A172 (cell line): Measurements from ENCODE around the gene OTOGL. TPM values are rescaled to one million over a fixed set of nuclear protein-coding genes. Genes with fewer than 3 reads are reported as not detected.
"Not testable (repeated sequence)": the region's sequence is repeated elsewhere in the genome, so short reads cannot be mapped to it uniquely, and the experiment has no call there.

Experiments used
- DNase-seq: peaks from one replicate; pipeline ENCODE4 v3.0.0-alpha.2; 2015; ENCODE audit warnings: low spot score
- total RNA-seq: library from RNA; depleted of rRNA; stranded (reverse); fragments of >200 nt; shearing (Covaris generic); gene quantifications from 2 replicates; pipeline ENCODE4 v1.2.3, GENCODE V29; 2014

The OTOGL gene
- total RNA-seq, 1 experiment from 2014 or later: 0.67 TPM

GRCh38 chr12:80226576-80226975 is 127.2 kb downstream of the OTOGL start:
- peak; percentile 71 for DNase-seq

- not testable (repeated sequence) for DNase-seq
Measured at GRCh38 chr12:80227904-80228303, 128.6 kb downstream of the OTOGL start.

- peak; percentile 21 for DNase-seq
Measured at GRCh38 chr12:80230068-80230467, 130.7 kb downstream of the OTOGL start.

- no peak for DNase-seq
Measured at GRCh38 chr12:80232837-80233236, 133.5 kb downstream of the OTOGL start.

- DNase-seq: no peak
Measured at GRCh38 chr12:80233926-80234325, 134.6 kb downstream of the OTOGL start.

GRCh38 chr12:80234667-80235066 is 135.3 kb downstream of the OTOGL start:
- no peak for DNase-seq

- DNase-seq: no peak
Measured at GRCh38 chr12:80235944-80236343, 136.6 kb downstream of the OTOGL start.

GRCh38 chr12:80239867-80240266 is 140.5 kb downstream of the OTOGL start:
- DNase-seq: no peak

GRCh38 chr12:80241576-80242273 is 142.4 kb downstream of the OTOGL start:
- peak; percentile 27 for DNase-seq

GRCh38 chr12:80242321-80242720 is 143.0 kb downstream of the OTOGL start:
- peak; percentile 2 for DNase-seq

GRCh38 chr12:80249581-80249980 is 150.2 kb downstream of the OTOGL start:
- DNase-seq: not testable (repeated sequence)

GRCh38 chr12:80257920-80258319 is 158.6 kb downstream of the OTOGL start:
- DNase-seq: no peak

GRCh38 chr12:80260269-80260668 is 160.9 kb downstream of the OTOGL start:
- DNase-seq: no peak

GRCh38 chr12:80261403-80261802 is 162.1 kb downstream of the OTOGL start:
- DNase-seq: no peak

GRCh38 chr12:80262346-80262745 is 163.0 kb downstream of the OTOGL start:
- DNase-seq: no peak

- no peak for DNase-seq
Measured at GRCh38 chr12:80262771-80263170, 163.4 kb downstream of the OTOGL start.

GRCh38 chr12:80264386-80264785 is 165.0 kb downstream of the OTOGL start:
- DNase-seq: no peak

- no peak for DNase-seq
Measured at GRCh38 chr12:80264891-80265290, 165.6 kb downstream of the OTOGL start.

- DNase-seq: peak; percentile 69
Measured at GRCh38 chr12:80268924-80269749, 169.8 kb downstream of the OTOGL start.

- DNase-seq: peak; percentile 34
Measured at GRCh38 chr12:80269803-80270552, 170.6 kb downstream of the OTOGL start.

- no peak for DNase-seq
Measured at GRCh38 chr12:80271780-80272179, 172.4 kb downstream of the OTOGL start.

GRCh38 chr12:80272387-80272915 is 173.1 kb downstream of the OTOGL start:
- DNase-seq: no peak
